Nephron progenitor cell (in vitro differentiated cells): ENCODE results near the gene SEC24D.

Experiments used
- DNase-seq: peaks from one replicate; pipeline ENCODE4 v3.0.0; 2021
- H3K27ac Mint-ChIP-seq: 2 replicates; pipeline ENCODE4 v1.8.0; 2021; ENCODE audit warnings: mild to moderate bottlenecking, moderate library complexity, mixed read lengths
- H3K27me3 Mint-ChIP-seq: 2 replicates; pipeline ENCODE4 v1.8.0; 2021; ENCODE audit warnings: mild to moderate bottlenecking, low read depth, mixed read lengths; ENCODE audit not compliant: poor library complexity
- H3K36me3 Mint-ChIP-seq: 2 replicates; pipeline ENCODE4 v1.8.0; 2021; ENCODE audit warnings: low read depth, mixed read lengths
- H3K4me1 Mint-ChIP-seq: 2 replicates; pipeline ENCODE4 v1.8.0; 2021; ENCODE audit warnings: mixed read lengths
- H3K4me3 Mint-ChIP-seq: 2 replicates; pipeline ENCODE4 v1.8.0; 2021; ENCODE audit warnings: mild to moderate bottlenecking, moderate library complexity, mixed read lengths
- H3K9me3 Mint-ChIP-seq: 2 replicates; pipeline ENCODE4 v1.8.0; 2021; ENCODE audit warnings: mild to moderate bottlenecking, moderate library complexity, mixed read lengths
- CTCF ChIP-seq: fragments of 200-600 bp; sonication (generic); IDR thresholded peaks from 2 replicates; pipeline ENCODE4 v1.5.0; 2021; ENCODE audit warnings: antibody characterized with exemption

Gene SEC24D

GRCh38 chr4:118849867-118850487 is 14.1 kb upstream of the SEC24D start:
- no peak for DNase-seq
- H3K27me3 Mint-ChIP-seq, result peaks cover 3% of the 10 kb centered on the region
- H3K36me3 Mint-ChIP-seq, result no peaks in the 10 kb centered on the region
- no peak for TF ChIP-seq CTCF
- H3K4me3 Mint-ChIP-seq, result peak overlapping the region; percentile 52
- no peak overlapping the region for H3K27ac Mint-ChIP-seq
- H3K4me1 Mint-ChIP-seq, result peaks cover 10% of the 10 kb centered on the region
- no peaks in the 10 kb centered on the region for H3K9me3 Mint-ChIP-seq

GRCh38 chr4:118848901-118849300 is 13.0 kb upstream of the SEC24D start:
- Mint-ChIP-seq H3K4me3 (no peak overlapping the region), H3K4me1 (peaks cover 10% of the 10 kb centered on the region), H3K36me3 (no peaks in the 10 kb centered on the region), H3K9me3 (no peaks in the 10 kb centered on the region), H3K27ac (no peak overlapping the region), H3K27me3 (peaks cover 3% of the 10 kb centered on the region)
- no peak for TF ChIP-seq CTCF
- no peak for DNase-seq

- Mint-ChIP-seq H3K27ac (no peak overlapping the region), H3K9me3 (no peaks in the 10 kb centered on the region), H3K4me1 (peaks cover 10% of the 10 kb centered on the region), H3K4me3 (no peak overlapping the region), H3K36me3 (no peaks in the 10 kb centered on the region), H3K27me3 (peaks cover 3% of the 10 kb centered on the region)
- TF ChIP-seq CTCF, result no peak
- no peak for DNase-seq
Observed at GRCh38 chr4:118848242-118848641, 12.3 kb upstream of the SEC24D start.

DNA sequence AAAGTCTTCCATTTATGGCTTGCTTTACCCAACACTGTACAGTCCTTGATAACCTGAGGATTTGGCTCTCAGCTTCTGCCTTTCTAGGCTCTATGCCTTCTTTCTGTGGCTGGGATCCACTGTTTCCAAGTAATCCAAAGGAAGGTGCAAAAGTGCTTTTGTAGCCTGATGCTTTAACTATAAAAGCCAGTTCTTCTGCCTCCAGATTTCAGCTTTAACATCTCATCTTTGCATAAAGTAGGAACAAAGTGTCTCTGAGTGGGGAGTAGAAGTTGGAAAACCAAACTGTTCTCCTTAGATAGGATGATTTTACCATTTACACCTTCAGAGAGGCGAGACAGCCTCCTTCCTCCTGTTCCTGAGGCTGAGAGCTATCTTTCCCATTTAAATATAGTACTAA is 11.1 kb upstream of the SEC24D start:
- H3K27ac Mint-ChIP-seq, result no peak overlapping the region
- no peak overlapping the region for H3K4me3 Mint-ChIP-seq
- H3K36me3 Mint-ChIP-seq, result no peaks in the 10 kb centered on the region
- no peak for DNase-seq
- no peak for TF ChIP-seq CTCF
- peaks cover 3% of the 10 kb centered on the region for H3K27me3 Mint-ChIP-seq
- peaks cover 10% of the 10 kb centered on the region for H3K4me1 Mint-ChIP-seq
- no peaks in the 10 kb centered on the region for H3K9me3 Mint-ChIP-seq

DNA sequence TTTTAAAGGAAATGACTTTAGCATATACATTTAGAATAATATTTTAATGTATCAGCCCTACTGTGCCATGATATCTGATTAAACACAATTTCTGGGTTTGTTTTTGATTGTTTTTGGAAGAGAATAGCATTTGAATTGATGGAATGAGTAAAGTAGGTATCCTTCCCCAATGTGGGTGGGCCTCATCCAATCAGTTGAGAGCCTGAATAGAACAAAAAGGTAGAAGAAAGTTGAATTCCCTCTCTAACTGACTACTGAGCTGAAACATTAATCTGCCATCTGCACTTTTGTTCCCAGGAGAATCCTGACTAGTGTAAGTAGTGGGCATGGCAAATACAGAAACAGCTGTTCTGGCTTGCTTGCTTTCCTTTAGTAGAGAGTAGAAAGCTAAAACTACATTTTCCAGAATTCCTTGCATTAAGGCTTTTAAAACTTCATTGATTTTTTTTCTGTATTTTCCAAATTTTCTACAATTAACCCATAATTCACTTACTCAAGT is 9.7 kb upstream of the SEC24D start:
- Mint-ChIP-seq H3K27ac (no peak overlapping the region), H3K4me1 (peaks cover 9% of the 10 kb centered on the region), H3K27me3 (peaks cover 2% of the 10 kb centered on the region), H3K4me3 (no peak overlapping the region), H3K36me3 (no peaks in the 10 kb centered on the region), H3K9me3 (no peaks in the 10 kb centered on the region)
- no peak for DNase-seq
- no peak for TF ChIP-seq CTCF

DNA sequence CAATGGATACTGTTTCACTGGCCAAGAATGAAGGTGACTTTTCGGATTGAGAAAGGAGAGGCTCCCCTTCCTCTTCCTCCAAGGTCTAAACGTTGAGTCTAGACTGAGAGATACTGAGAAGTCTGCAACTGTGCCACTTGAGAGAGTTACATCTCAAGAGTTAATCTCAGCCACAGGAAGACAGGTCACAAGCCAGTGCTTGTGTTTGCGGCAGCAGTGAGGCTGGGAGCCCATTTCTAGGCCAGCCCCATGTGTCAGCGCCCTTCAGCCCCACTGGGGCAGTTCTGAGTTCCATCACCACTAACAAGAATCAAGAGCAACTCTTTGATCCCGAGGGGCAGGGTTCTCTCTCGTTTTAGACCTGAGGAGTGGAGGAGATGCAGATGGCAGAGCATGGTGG is 7.3 kb upstream of the SEC24D start:
- DNase-seq, result no peak
- Mint-ChIP-seq H3K4me1 (no peaks in the 10 kb centered on the region), H3K4me3 (no peak overlapping the region), H3K27me3 (no peaks in the 10 kb centered on the region), H3K36me3 (no peaks in the 10 kb centered on the region), H3K9me3 (no peaks in the 10 kb centered on the region), H3K27ac (peak overlapping the region; percentile 66)
- TF ChIP-seq CTCF, result no peak
